Measurements from ENCODE around the gene BARHL1.

BARHL1 gene

GRCh38 chr9:132586830-132587591 lies 4.6 kb downstream of the BARHL1 start:
- DNase-seq (ENCODE audit: low read depth in 2 of 2, low spot score in 1 of 2): no peak

- no peak for DNase-seq (ENCODE audit: low read depth in 2 of 2, low spot score in 1 of 2)
Observed at GRCh38 chr9:132587592-132587955, 5.2 kb downstream of the BARHL1 start.

- no peak for DNase-seq (ENCODE audit: low read depth in 2 of 2, low spot score in 1 of 2)
Observed at GRCh38 chr9:132588098-132588497, 5.7 kb downstream of the BARHL1 start.

- no peak for DNase-seq (ENCODE audit: low read depth in 2 of 2, low spot score in 1 of 2)
Observed at GRCh38 chr9:132588501-132589147, 6.2 kb downstream of the BARHL1 start.

GRCh38 chr9:132589148-132590036 lies 7.0 kb downstream of the BARHL1 start:
- no peak for DNase-seq (ENCODE audit: low read depth in 2 of 2, low spot score in 1 of 2)

GRCh38 chr9:132590037-132590317 lies 7.6 kb downstream of the BARHL1 start:
- no peak for DNase-seq (ENCODE audit: low read depth in 2 of 2, low spot score in 1 of 2)

GRCh38 chr9:132590318-132591182 lies 8.1 kb downstream of the BARHL1 start:
- no peak for DNase-seq (ENCODE audit: low read depth in 2 of 2, low spot score in 1 of 2)

- DNase-seq (ENCODE audit: low read depth in 2 of 2, low spot score in 1 of 2): no peak
Observed at GRCh38 chr9:132591244-132591643, 8.8 kb downstream of the BARHL1 start.

- no peak for DNase-seq (ENCODE audit: low read depth in 2 of 2, low spot score in 1 of 2)
Observed at GRCh38 chr9:132591751-132592314, 9.4 kb downstream of the BARHL1 start.

GRCh38 chr9:132592451-132592850 lies 10.0 kb downstream of the BARHL1 start:
- DNase-seq (ENCODE audit: low read depth in 2 of 2, low spot score in 1 of 2): no peak

- DNase-seq (ENCODE audit: low read depth in 2 of 2, low spot score in 1 of 2): no peak
Observed at GRCh38 chr9:132594412-132594811, 12.0 kb downstream of the BARHL1 start.

GRCh38 chr9:132595319-132595718 lies 12.9 kb downstream of the BARHL1 start:
- no peak for DNase-seq (ENCODE audit: low read depth in 2 of 2, low spot score in 1 of 2)

- DNase-seq (ENCODE audit: low read depth in 2 of 2, low spot score in 1 of 2): no peak
Observed at GRCh38 chr9:132596200-132596599, 13.8 kb downstream of the BARHL1 start.

GRCh38 chr9:132597073-132597775 lies 14.8 kb downstream of the BARHL1 start:
- DNase-seq (ENCODE audit: low read depth in 2 of 2, low spot score in 1 of 2): no peak

GRCh38 chr9:132600326-132600984 lies 18.0 kb downstream of the BARHL1 start:
- no peak for DNase-seq (ENCODE audit: low read depth in 2 of 2, low spot score in 1 of 2)

GRCh38 chr9:132602207-132602606 lies 19.8 kb downstream of the BARHL1 start:
- no peak for DNase-seq (ENCODE audit: low read depth in 2 of 2, low spot score in 1 of 2)

- DNase-seq (ENCODE audit: low read depth in 2 of 2, low spot score in 1 of 2): no peak
Observed at GRCh38 chr9:132605387-132605786, 23.0 kb downstream of the BARHL1 start.

- no peak for DNase-seq (ENCODE audit: low read depth in 2 of 2, low spot score in 1 of 2)
Observed at GRCh38 chr9:132606066-132606465, 23.7 kb downstream of the BARHL1 start.

- no peak for DNase-seq (ENCODE audit: low read depth in 2 of 2, low spot score in 1 of 2)
Observed at GRCh38 chr9:132609184-132609583, 26.8 kb downstream of the BARHL1 start.

- DNase-seq (ENCODE audit: low read depth in 2 of 2, low spot score in 1 of 2): no peak
Observed at GRCh38 chr9:132609829-132610228, 27.4 kb downstream of the BARHL1 start.
